Spleen (tissue), 7 donors: ENCODE data around the gene GABBR2.

Experiments
- CTCF ChIP-seq, 11 experiments: fragments of 200-600 bp in 7 of 11; fragments of 450-650 bp in 4 of 11; sonication (generic) in 4 of 11; IDR thresholded peaks in 8 of 11; conservative IDR thresholded peaks in 3 of 11; 1 replicate in 7 of 11; 2 replicates in 4 of 11; pipeline versions ENCODE4 v1.4.0 to v1.8.0; 2016 to 2021; ENCODE audit warnings: antibody characterized with exemption in 11 of 11, inconsistent platforms in 4 of 11, mild to moderate bottlenecking in 1 of 11
- POLR2A ChIP-seq, 3 donors: fragments of 450-650 bp; IDR thresholded peaks; one replicate each; pipeline ENCODE4 v1.5.1; 2017; ENCODE audit warnings: antibody characterized with exemption in 3 of 3, mild to moderate bottlenecking in 1 of 3
- POLR2AphosphoS5 ChIP-seq, 3 donors: sonication (generic); formaldehyde crosslinking; IDR thresholded peaks; one replicate each; pipeline ENCODE4 v1.5.1; 2017; ENCODE audit warnings: antibody characterized with exemption in 3 of 3
- donor health status: DM: no; HTN: no; CAD: no; lungs with moderate emphysema.
- donor health status: DM: no; HTN: no; CAD: no.
- donor health status: DM: no; HTN: no; CAD: no.

DNA sequence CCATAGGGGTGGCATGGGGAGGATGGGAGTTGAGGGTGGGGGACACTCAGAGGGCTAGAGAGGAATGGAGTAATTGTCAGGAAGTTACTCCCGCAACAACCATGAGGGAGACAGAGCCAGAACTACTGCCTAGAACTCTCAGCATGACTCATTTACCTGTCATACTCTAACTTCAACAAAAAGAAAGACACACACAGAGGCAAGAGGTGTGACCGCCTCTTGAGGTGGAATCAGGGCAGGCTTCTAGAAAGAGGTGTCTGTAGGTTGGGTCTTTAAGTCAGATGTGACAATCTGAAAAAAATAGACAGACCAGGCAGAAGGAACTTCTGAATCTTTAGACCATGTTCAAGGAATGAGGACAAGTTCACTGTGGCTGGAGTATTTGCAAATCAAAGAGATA is 73.4 kb downstream of the GABBR2 start:
- TF ChIP-seq CTCF (IDR thresholded peaks at IDR 0.05 in 8 of 11, conservative IDR thresholded peaks at IDR 0.05 in 3 of 11): no peak
- TF ChIP-seq POLR2AphosphoS5 (IDR thresholded peaks at IDR 0.05): no peak
- TF ChIP-seq POLR2A (IDR thresholded peaks at IDR 0.05): no peak
